ENCODE results near the gene POT1. TPM values are rescaled to one million over a fixed set of nuclear protein-coding genes. Genes with fewer than 3 reads are reported as not detected.

The POT1 gene
- total and polyA plus RNA-seq, 2 of the 13 experiments (the other 11 are each of a cell fraction or from before 2014, with no cell fraction given) = 21.7 to 23.4 TPM

DNA sequence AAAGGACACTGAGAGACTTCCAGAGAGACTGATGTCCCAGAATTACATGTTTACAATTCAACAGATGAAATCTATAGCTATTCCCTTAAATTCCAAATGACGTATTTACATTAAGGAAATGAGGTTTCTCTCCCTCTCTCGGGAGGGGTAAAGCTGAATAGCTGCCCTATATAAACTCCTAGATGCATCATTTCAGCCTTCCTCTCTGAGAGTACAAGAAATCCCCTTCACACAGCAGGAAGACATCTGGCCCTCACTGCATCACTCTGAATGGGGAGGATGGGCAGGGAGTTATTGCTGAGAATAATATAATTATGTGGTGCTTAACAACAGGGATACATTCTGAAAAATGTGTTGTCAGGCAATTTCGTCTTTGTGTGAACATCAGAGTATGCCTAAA is 11.0 kb downstream of the POT1 start:
- H3K4me1 ChIP-seq (ENCODE audit: insufficient read depth, low read length) = no peaks in the 10 kb centered on the region
- H3K27ac ChIP-seq (ENCODE audit: extremely low read length, insufficient read depth, low read length) = no peak overlapping the region
- 100% methylated on average over 3 of the region's 3 CpGs for WGBS (ENCODE audit: low lambda C conversion rate)
- no peak for ATAC-seq
- ChIA-PET CTCF (ENCODE audit: low intra/inter-chr PET ratio, low total read pairs) (no interaction called here), POLR2A (no interaction called here)
- H3K4me3 ChIP-seq (replicated peaks in 1 of 3; ENCODE audit: insufficient read depth in 1 of 3, low read depth in 2 of 3, low read length in 3 of 3) = no peak overlapping the region
- no peaks in the 10 kb centered on the region for H3K27me3 ChIP-seq (ENCODE audit: control insufficient read depth in 1 of 2, insufficient read depth in 2 of 2, low read length in 2 of 2)
- no peak for FAIRE-seq
- no peak overlapping the region for H3K9ac ChIP-seq (ENCODE audit: insufficient read depth, low read depth, low read length)
- intact Hi-C loops (cut with micrococcal nuclease; ENCODE audit: unreplicated experiment) = no loop called here
- TF ChIP-seq ZMAT3 (CRISPR knock-in tag; conservative IDR thresholded peaks at IDR 0.05) (no peak), MIXL1 (CRISPR knock-in tag; IDR thresholded peaks at IDR 0.05) (no peak), NR1H2 (CRISPR knock-in tag; IDR thresholded peaks at IDR 0.05; ENCODE audit: borderline replicate concordance, low read depth) (no peak), ZNF879 (CRISPR knock-in tag; IDR thresholded peaks at IDR 0.05) (no peak), KDM5A (IDR thresholded peaks at IDR 0.05; ENCODE audit: borderline replicate concordance, low read length) (no peak), RNF2 (conservative IDR thresholded peaks at IDR 0.05; ENCODE audit: low read depth) (no peak), MEF2D (CRISPR knock-in tag; IDR thresholded peaks at IDR 0.05) (no peak), CAMTA2 (CRISPR knock-in tag; IDR thresholded peaks at IDR 0.05; ENCODE audit: borderline replicate concordance) (no peak), ZNF546 (CRISPR knock-in tag; conservative IDR thresholded peaks at IDR 0.05) (no peak), TP53 (CRISPR knock-in tag; conservative IDR thresholded peaks at IDR 0.05) (no peak)
- TF ChIP-seq, protein P1, sequence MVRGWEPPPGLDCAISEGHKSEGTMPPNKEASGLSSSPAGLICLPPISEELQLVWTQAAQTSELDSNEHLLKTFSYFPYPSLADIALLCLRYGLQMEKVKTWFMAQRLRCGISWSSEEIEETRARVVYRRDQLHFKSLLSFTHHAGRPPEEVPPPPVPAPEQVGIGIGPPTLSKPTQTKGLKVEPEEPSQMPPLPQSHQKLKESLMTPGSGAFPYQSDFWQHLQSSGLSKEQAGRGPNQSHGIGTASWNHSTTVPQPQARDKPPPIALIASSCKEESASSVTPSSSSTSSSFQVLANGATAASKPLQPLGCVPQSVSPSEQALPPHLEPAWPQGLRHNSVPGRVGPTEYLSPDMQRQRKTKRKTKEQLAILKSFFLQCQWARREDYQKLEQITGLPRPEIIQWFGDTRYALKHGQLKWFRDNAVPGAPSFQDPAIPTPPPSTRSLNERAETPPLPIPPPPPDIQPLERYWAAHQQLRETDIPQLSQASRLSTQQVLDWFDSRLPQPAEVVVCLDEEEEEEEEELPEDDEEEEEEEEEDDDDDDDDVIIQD (CRISPR knock-in tag; IDR thresholded peaks at IDR 0.05; ENCODE audit: low read depth) = no peak
- no peak overlapping the region for H2AFZ ChIP-seq (ENCODE audit: low read length)
- H3K9me3 ChIP-seq (ENCODE audit: low read length) = no peaks in the 10 kb centered on the region
- H3K79me2 ChIP-seq (ENCODE audit: insufficient read depth, low read length) = peaks cover 28% of the 10 kb centered on the region
- DNase-seq (ENCODE audit: low spot score) = no peak
- no TSS peak for BruUV-seq (replicated peaks)
- in situ Hi-C loops (cut with HindIII; ENCODE audit: extremely low pct_ligation_motif_present, low pct_unique_long_range_greater_than_20kb) = no loop called here
- H3K4me2 ChIP-seq (ENCODE audit: low read depth, low read length) = no peak overlapping the region
- H4K20me1 ChIP-seq (ENCODE audit: insufficient read depth, low read length) = no peaks in the 10 kb centered on the region
- no peaks in the 10 kb centered on the region; a peak in 2 of 5 replicates for H3K36me3 ChIP-seq (replicated peaks in 1 of 2; ENCODE audit: control insufficient read depth in 1 of 2, insufficient read depth in 2 of 2, low read length in 2 of 2)

All from HepG2 (cell line).